ENCODE results near the gene TCEAL1. TPM values are rescaled to one million over a fixed set of nuclear protein-coding genes. Genes with fewer than 3 reads are reported as not detected.

TCEAL1 gene
- total RNA-seq (2022; extraction: Qiagen RNA extraction; ENCODE audit: low read depth), result 36.1 to 50.0 TPM (median 41.7 TPM) in 5 replicates

GRCh38 chrX:103628386-103629317, at the start of gene TCEAL1:
TCEAL1 (plus strand) TSS chrX:103628975; CDS start chrX:103629917, 942 bp downstream.

GRCh38 chrX:103585411-103586313, 43.1 kb upstream of the TCEAL1 start, which contains the start of gene TCEAL4:
TCEAL4 (plus strand) TSS chrX:103585515; CDS start chrX:103586676, 1,161 bp downstream.

GRCh38 chrX:103607364-103608305, 21.1 kb upstream of the TCEAL1 start, which contains the start of gene TCEAL3:
TCEAL3 (plus strand) TSS chrX:103607963; CDS start chrX:103609065, 1,102 bp downstream.

Other genes starting within 250 kb of the TCEAL1 start
- gene RAB40A, start 109.5 kb upstream of the TCEAL1 start, total RNA-seq (2022; extraction: Qiagen RNA extraction; ENCODE audit: low read depth), result not detected in 5 replicates
- 109 to 166 TPM (median 116 TPM) in 5 replicates for gene TCEAL4, start 43.5 kb upstream of the TCEAL1 start, total RNA-seq (2022; extraction: Qiagen RNA extraction; ENCODE audit: low read depth)
- 15.4 to 24.3 TPM (median 19.7 TPM) in 5 replicates for gene TCEAL3, start 21.0 kb upstream of the TCEAL1 start, total RNA-seq (2022; extraction: Qiagen RNA extraction; ENCODE audit: low read depth)
- 456 to 1,175 TPM (median 524 TPM) in 5 replicates for gene MORF4L2, start 57.7 kb downstream of the TCEAL1 start, total RNA-seq (2022; extraction: Qiagen RNA extraction; ENCODE audit: low read depth)
- not detected in 5 replicates for gene TMEM31, start 81.9 kb downstream of the TCEAL1 start, total RNA-seq (2022; extraction: Qiagen RNA extraction; ENCODE audit: low read depth)
- not detected in 5 replicates for gene PLP1, start 147.9 kb downstream of the TCEAL1 start, total RNA-seq (2022; extraction: Qiagen RNA extraction; ENCODE audit: low read depth)
- 0.03 to 0.05 TPM (median 0.03 TPM) in 3 of 5 replicates, not detected in the others for gene RAB9B, start 203.3 kb downstream of the TCEAL1 start, total RNA-seq (2022; extraction: Qiagen RNA extraction; ENCODE audit: low read depth)

All from A549 treated with RU486 at 1 μM for 4 hours (cell line).